Subcutaneous abdominal adipose tissue (tissue), 5 donors: ENCODE results near the gene ZBTB25.

ENCODE experiments used
- H3K27ac ChIP-seq: one replicate; pipeline ENCODE4 v1.7.0; 2013; ENCODE audit warnings: low read depth, mild to moderate bottlenecking, inconsistent platforms, low read length, moderate library complexity
- H3K27me3 ChIP-seq, 5 donors: one replicate each; pipeline ENCODE4 v1.7.0; 2013; ENCODE audit warnings: low read length in 5 of 5, inconsistent platforms in 1 of 5; ENCODE audit not compliant: control insufficient read depth in 5 of 5, insufficient read depth in 4 of 5
- H3K36me3 ChIP-seq, 5 donors: one replicate each; pipeline ENCODE4 v1.7.0; 2013; ENCODE audit warnings: low read length in 5 of 5; ENCODE audit not compliant: control insufficient read depth in 5 of 5, insufficient read depth in 5 of 5
- H3K4me1 ChIP-seq, 5 donors: one replicate each; pipeline ENCODE4 v1.7.0; 2013; ENCODE audit warnings: low read length in 5 of 5, mild to moderate bottlenecking in 3 of 5, moderate library complexity in 1 of 5; ENCODE audit not compliant: control insufficient read depth in 5 of 5, insufficient read depth in 5 of 5
- H3K4me3 ChIP-seq, 5 donors: one replicate each; pipeline ENCODE4 v1.7.0; 2013; ENCODE audit warnings: low read length in 5 of 5, low read depth in 1 of 5
- H3K9ac ChIP-seq, 5 donors: one replicate each; pipeline ENCODE4 v1.7.0; 2013; ENCODE audit warnings: low read length in 5 of 5, mild to moderate bottlenecking in 4 of 5, moderate library complexity in 3 of 5
- H3K9me3 ChIP-seq, 5 donors: one replicate each; pipeline ENCODE4 v1.7.0; 2013; ENCODE audit warnings: low read length in 5 of 5; ENCODE audit not compliant: control insufficient read depth in 5 of 5
- donor health status: healthy.
- donor health status: healthy.
- donor health status: healthy.
- donor health status: healthy.
- donor health status: healthy.

ZBTB25 gene

GRCh38 chr14:64516969-64517368 lies 13.3 kb upstream of the ZBTB25 start:
- H3K4me1 ChIP-seq = peaks cover 0 to 7% (median 7%) of the 10 kb centered on the region in 5 donors
- no peak overlapping the region for H3K9ac ChIP-seq

GRCh38 chr14:64515053-64515452 lies 11.4 kb upstream of the ZBTB25 start:
- Histone ChIP-seq H3K27ac (no peak overlapping the region), H3K4me3 (no peak overlapping the region), H3K27me3 (no peaks in the 10 kb centered on the region), H3K4me1 (peaks cover 0 to 25% (median 20%) of the 10 kb centered on the region in 5 donors), H3K9ac (no peak overlapping the region), H3K36me3 (no peaks in the 10 kb centered on the region), H3K9me3 (no peaks in the 10 kb centered on the region)

More at GRCh38 chr14:64516969-64517368, 13.3 kb upstream of the ZBTB25 start:
- Histone ChIP-seq H3K27ac (no peak overlapping the region), H3K4me3 (no peak overlapping the region), H3K36me3 (peaks cover under 1 to 7% (median 6%) of the 10 kb centered on the region in 5 donors), H3K9me3 (no peaks in the 10 kb centered on the region), H3K27me3 (no peaks in the 10 kb centered on the region)

- no peak overlapping the region for H3K27ac ChIP-seq
- H3K9ac ChIP-seq = no peak overlapping the region
- no peaks in the 10 kb centered on the region for H3K9me3 ChIP-seq
- H3K4me3 ChIP-seq = no peak overlapping the region
- H3K36me3 ChIP-seq = no peaks in the 10 kb centered on the region
- H3K27me3 ChIP-seq = no peaks in the 10 kb centered on the region
- H3K4me1 ChIP-seq = peaks cover 0 to 27% (median 20%) of the 10 kb centered on the region in 5 donors
Measured at GRCh38 chr14:64513271-64513670, 9.6 kb upstream of the ZBTB25 start.

DNA sequence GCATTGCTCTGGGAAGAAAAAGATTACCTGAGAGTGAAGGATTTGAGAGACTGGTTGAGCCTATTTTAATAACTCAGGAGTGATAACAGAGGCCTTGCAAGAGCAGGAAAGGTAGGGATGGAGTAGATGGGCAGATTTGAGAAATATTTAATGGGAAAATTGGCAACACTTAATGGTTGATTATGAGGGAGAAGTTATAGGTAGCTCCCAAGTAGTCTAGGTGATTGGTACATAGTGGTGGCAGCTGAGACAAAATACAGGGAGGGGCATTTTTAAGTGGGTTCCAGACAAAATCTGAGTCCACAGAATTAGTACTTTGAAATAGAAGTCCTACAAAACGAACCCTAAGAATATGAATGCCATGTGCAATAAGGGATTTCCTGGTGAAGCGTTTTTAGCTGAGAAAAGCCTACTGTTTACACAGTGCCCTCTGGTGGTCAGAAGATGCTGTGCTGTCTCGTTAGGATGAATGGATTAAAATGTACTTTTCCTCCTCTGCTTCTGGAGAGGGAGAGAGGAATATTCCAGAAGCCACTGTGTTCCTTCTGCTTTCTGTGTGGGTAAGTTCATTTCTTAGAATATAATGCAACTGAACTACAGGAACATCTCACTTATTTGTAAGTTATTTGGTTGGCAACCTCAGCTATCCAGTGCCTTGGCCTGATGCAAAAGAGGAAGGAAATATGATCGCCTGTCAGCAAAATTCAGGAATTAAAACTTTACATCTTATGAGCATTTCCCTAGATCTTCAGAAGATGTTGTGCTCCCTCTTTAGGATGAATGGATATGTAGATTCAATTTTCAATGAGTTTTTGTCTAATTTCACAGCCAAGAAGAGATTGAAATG lies 7.4 kb upstream of the ZBTB25 start:
- no peak overlapping the region for H3K4me3 ChIP-seq
- H3K4me1 ChIP-seq = peaks cover 0 to 43% (median 38%) of the 10 kb centered on the region in 5 donors
- peak overlapping the region in 2 of 5 donors; percentile 1 to 26 for H3K9ac ChIP-seq
- no peaks in the 10 kb centered on the region for H3K9me3 ChIP-seq
- H3K27me3 ChIP-seq = no peaks in the 10 kb centered on the region
- H3K36me3 ChIP-seq = no peaks in the 10 kb centered on the region
- peak overlapping the region; percentile 43 for H3K27ac ChIP-seq

DNA sequence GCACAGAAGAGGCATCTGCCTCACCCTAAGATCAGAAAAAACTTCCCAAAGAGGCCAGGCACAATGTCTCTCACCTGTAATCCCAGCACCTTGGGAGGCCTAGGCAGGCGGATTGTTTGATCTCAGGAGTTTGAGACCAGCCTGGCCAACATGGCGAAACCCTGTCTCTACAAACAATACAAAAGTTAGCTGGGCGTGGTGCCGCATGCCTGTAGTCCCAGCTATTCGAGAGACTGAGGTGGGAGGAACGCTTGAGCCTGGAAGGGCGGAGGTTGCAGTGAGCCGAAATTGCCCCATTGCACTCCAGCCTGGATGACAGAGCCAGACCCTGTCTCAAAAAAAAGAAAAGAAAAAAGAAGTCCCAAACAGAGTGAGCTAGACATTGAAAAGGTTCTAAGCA lies 5.4 kb upstream of the ZBTB25 start:
- H3K9ac ChIP-seq = no peak overlapping the region
- no peak overlapping the region for H3K27ac ChIP-seq
- no peaks in the 10 kb centered on the region for H3K9me3 ChIP-seq
- H3K27me3 ChIP-seq = no peaks in the 10 kb centered on the region
- H3K4me3 ChIP-seq = no peak overlapping the region
- H3K36me3 ChIP-seq = no peaks in the 10 kb centered on the region
- H3K4me1 ChIP-seq = peaks cover 3 to 60% (median 44%) of the 10 kb centered on the region in 5 donors

DNA sequence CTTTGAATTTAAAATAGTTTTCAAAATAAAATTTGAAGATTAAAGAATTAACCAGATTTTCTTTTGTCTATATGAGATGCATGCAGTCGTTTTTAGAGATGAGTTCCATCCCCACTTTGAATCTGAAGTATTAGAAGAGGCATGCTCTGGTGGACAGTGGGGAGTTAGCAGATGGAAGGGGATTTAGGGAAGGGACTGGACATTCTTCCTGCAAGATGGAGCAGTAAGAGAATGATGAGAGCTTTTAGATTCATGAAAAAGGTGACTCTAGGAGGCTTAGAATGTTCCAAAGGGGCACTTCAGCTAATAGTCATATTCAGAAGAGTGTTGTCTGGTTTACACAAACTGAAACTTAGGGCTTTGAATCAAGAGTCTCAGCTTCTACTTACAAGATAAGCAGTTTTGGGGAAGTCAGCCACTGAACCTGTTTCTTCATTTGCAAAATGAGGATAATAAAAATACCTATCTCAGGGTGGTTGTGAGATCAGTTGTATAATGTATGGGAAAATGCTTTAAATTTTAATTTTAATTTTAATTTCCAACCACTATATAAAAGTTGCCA lies 4.7 kb upstream of the ZBTB25 start:
- peak overlapping the region; percentile 99 for H3K27ac ChIP-seq
- no peak overlapping the region for H3K4me3 ChIP-seq
- H3K27me3 ChIP-seq = no peaks in the 10 kb centered on the region
- no peaks in the 10 kb centered on the region for H3K36me3 ChIP-seq
- H3K4me1 ChIP-seq = peaks cover 3 to 61% (median 44%) of the 10 kb centered on the region in 5 donors
- no peak overlapping the region for H3K9ac ChIP-seq
- no peaks in the 10 kb centered on the region for H3K9me3 ChIP-seq

DNA sequence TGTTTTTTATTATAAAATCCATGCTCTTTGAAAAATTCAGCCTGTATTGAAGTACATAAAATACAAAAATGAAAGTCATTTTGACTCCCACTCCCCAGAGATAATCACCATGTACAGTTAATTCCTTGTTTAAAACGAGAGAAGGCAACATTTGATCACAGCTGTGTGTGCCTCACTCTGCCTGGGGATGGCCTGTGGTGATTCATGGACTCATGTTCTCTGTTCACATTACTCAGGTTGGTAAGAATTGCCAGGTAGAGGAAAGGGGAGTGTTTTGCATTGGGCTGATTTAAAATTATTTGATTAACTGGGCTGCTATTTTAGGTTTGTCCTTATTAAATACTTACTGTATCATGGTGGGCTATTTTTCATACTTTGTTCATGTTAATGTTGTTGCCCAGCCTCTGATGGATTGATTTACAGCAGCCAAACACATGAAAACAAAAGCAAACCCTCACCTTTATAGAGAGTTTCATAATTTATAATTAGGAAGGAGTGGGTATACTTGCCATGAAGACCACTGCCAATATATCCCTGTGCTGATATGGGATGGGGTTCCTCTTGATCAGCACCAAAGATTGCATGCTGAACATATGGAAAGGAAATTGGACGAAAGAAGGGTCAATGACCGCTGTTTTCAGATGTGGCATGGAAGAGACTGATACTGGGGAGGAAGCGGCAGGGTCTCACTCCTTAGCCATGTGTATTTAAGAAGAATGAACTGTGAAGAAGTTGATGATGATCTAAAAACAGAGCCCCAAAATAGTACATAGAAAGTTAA lies 3.9 kb upstream of the ZBTB25 start:
- Histone ChIP-seq H3K4me1 (peaks cover 5 to 68% (median 49%) of the 10 kb centered on the region in 5 donors), H3K27ac (peak overlapping the region; percentile 99), H3K36me3 (no peaks in the 10 kb centered on the region), H3K9ac (peak overlapping the region in 1 of 5 donors; percentile 26), H3K4me3 (no peak overlapping the region), H3K27me3 (no peaks in the 10 kb centered on the region), H3K9me3 (no peaks in the 10 kb centered on the region)

DNA sequence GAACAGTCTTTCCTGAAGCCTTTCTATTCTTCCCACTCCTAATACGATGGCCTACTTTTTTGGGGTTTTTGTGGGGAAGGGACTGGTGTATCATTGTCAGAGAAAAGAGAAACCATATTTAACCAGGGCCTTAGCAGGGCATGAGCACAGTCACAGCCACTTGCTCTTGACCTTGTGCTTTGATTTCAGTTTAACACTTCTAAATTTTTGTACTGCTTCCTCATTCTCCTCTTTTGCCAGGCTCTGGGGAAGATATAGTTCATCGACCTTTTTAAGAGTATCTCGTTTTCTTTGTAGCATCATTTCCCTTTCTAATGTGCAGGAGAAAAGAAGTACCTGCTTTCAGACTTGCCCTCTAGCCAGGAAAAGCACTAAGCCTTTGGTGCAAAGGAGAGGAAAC lies 3.1 kb upstream of the ZBTB25 start:
- H3K4me1 ChIP-seq = peaks cover 7 to 73% (median 51%) of the 10 kb centered on the region in 5 donors
- H3K36me3 ChIP-seq = no peaks in the 10 kb centered on the region
- peak overlapping the region in 3 of 5 donors; percentile 0 to 61 (median 39) for H3K9ac ChIP-seq
- H3K9me3 ChIP-seq = no peaks in the 10 kb centered on the region
- peak overlapping the region; percentile 99 for H3K27ac ChIP-seq
- no peaks in the 10 kb centered on the region for H3K27me3 ChIP-seq
- peak overlapping the region in 2 of 5 donors; percentile 9 to 52 for H3K4me3 ChIP-seq

DNA sequence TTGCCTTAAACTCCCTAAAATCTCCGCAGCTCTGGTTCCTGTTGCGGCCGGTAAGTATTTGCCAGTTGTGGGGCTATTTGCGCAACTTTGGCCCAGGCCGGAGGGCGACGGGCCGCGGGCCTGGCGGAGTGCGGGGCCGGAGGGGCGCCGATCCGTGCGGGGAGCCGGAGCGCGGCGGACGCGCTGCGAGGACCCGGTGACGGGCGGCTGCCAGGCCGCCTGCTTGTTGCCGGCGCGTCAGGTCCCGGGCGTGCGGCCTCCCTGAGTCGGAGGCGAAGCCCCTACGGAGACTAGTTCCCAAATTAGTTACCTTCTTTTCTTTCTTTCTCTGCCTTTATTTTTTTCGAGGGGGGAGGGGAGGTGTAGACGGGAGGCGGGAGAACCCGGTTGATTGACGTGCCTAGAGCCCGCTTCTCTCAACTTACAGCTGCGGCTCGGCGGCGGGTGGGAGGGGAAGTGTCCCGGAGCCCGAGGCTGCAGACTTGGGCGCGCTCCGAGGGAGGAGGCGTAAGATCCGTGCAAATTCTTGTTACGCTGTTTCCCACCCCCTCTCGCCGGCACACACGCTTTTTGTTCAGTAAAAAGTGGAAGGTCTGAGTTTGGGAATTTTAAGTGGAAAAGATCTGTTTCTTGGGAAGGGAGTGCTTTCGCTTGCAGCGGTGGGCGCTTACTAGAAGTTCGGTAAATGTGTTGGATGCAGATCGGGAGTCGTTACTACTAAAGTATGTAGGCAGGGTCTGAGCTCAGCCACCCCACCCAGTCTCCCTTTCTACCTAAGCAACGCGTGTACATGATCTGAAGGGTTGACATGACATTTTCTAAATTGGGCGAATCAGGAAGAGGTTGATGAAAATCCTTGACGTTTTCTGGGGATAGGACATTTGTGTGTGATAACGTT lies 1.5 kb upstream of the ZBTB25 start:
- no peaks in the 10 kb centered on the region for H3K9me3 ChIP-seq
- peaks cover 7 to 65% (median 48%) of the 10 kb centered on the region in 5 donors for H3K4me1 ChIP-seq
- H3K27ac ChIP-seq = peak overlapping the region; percentile 99
- no peaks in the 10 kb centered on the region for H3K27me3 ChIP-seq
- peak overlapping the region; percentile 82 to 94 (median 92) for H3K4me3 ChIP-seq
- H3K9ac ChIP-seq = peak overlapping the region; percentile 75 to 97 (median 90)
- H3K36me3 ChIP-seq = no peaks in the 10 kb centered on the region
